NOMO-1 treated with dmso at 0.1 percent for 144 hours (cell line): ENCODE data around the gene ARL8A.
A peak's percentile ranks its signal among the peaks of the same experiment; 100 is the strongest.
"Not testable (repeated sequence)": the region's sequence is repeated elsewhere in the genome, so short reads cannot be mapped to it uniquely, and the experiment has no call there.

ENCODE experiments used
- DNase-seq: peaks from one replicate; lab custom pipeline; 2025; ENCODE audit not compliant: unreplicated experiment; lab: John Stamatoyannopoulos, UW

Gene ARL8A

DNA sequence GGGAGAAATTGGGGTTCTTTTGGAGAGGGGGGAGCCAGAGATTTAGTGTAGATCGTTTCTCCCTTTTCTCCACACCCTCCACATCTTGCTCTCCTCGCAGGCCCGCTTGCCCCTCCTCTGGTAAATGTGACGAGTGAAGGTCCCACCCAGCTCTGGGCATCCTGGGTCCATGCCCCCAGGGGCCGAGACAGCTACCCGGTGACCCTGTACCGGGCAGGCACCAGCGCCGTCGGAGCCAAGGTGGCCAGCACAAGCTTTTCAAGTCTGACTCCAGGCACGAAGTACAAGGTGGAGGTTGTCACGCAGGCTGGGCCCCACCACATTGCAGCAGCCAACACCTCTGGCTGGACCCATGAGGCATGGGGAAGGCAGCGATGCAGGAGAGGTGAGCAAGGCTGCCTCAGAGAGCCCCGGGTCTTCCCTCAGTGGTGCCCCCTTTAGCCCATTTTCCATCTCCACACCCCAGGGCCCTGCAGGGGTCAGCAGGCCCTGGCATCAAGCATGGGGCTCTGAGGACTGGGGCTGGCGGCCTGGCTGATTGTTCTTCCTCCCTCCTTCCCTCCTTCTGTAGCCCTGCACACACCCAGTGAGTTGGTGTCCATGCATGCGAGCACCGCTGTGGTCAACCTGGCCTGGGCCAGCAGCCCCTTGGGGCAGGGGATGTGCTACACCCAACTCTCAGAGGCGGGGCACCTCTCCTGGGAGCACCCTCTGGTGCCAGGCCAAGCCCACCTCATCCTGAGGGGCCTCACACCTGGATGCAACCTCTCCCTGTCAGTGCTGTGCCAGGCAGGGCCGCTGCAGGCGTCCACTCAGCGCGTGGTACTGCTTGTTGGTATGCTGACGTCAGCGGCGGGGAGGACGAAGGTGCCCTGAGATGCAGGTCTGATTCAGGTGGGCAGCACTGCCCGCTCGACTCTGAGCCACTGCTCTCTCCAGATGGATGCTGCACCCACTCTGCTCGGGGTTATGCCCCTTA lies 32.7 kb upstream of the ARL8A start:
- DNase-seq, result no peak

DNA sequence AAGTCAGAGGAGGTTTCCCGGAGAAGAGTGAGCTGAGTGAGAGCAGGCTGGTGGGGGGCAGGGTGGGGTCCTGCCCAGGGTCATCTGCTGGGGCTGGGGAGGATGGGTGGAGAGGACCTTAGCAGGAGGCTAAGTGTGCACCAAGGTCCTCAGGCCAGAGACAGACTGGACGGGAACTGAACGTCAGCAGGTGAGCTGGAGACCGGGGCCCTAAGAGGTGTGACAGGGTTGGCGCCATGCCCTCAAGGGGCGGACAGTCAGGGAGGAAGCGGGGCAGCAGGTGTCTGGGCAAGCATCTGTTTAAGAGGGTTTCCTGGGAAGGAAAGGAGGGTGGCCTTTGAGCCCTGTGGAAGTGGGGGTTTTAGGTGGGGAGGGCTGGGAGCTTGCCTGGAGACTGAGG lies 29.5 kb upstream of the ARL8A start:
- no peak for DNase-seq

- DNase-seq, result peak; percentile 19
Measured at GRCh38 chr1:202172015-202172355, 27.4 kb upstream of the ARL8A start.

DNA sequence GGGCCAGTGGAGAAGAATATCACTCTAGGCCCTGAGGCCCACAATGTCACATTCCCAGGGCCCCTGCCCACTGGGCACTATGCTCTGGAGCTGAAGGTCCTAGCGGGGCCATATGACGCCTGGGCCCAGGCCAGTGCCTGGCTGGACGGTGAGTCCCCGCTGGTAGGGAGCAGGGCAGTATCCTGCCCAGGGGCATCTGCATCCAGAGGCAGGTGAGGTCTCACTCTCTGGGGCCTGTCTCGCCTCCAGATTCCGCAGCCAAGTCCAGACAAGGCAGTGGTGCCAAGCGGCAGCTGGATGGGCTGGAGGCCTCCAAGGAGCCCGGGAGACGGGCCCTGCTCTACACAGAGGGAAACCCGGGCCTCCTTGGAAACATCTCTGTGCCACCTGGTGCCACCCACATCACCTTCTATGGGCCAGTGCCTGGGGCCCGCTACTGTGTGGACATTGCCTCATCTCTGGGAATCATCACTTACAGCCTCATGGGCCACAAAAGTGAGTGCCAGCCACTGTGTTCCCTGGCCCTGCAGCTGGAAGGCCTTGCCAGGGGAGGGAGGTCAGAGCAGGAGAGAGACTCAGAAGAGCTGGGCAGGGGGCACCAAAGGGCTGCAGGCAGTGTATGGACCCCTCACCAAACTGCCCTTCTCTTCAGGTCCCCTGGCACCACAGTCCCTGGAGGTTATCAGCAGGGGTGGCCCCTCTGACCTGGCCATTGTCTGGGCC lies 26.9 kb upstream of the ARL8A start:
- DNase-seq, result no peak

GRCh38 chr1:202170726-202171125 lies 26.2 kb upstream of the ARL8A start:
- DNase-seq, result no peak

DNA sequence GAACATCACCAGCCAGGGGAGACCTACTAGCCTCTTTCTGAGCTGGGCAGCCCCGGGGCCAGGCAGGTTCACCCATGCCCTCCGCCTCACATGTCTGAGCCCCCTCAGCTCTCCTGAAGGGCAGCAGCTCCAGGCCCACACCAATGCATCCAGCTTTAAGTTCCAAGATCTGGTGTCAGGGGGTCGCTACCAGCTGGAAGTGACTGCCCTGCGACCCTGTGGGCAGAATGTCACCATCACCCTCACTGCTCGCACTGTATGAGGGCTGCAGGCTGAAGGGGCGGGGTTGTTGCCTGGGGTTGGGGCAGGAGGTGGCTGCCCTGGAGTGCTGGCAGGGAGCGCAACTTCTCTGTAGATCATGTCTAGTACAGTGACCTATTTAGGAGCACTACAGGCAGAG lies 24.3 kb upstream of the ARL8A start:
- DNase-seq, result no peak

DNA sequence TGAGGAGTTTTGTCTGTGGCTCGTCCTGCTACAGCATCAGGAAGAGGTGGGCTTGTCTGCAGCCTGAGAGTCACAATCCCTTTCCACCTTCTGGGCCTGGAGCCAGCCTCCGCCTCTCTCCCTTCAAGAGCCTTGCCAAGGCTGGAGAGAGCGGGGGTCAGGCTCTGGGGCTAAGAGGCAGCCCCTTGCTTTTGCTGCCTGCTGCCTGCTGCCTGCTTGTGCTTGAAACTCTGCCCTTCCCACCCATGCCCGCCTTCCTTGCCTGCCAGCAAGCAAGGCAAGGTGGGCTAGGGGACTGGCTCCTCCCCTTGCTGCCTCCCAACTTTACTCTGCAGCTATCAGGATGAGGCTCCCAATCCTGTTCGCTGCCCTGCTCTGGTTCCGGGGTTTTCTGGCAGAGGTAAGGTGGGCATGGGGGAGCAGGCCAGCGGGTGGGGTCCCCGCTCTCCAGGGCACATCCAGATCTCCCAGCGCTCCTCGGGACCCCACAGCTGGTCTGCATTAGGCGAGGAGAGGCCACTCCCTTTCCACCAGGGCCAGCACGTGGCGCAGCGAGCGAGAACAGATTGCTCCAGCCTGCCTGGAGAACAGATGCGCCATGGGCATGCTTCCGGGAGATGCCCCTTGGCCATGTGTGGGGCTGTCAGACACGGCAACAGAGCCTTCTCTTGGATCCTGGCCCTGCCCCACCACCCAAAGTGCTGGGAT lies 23.3 kb upstream of the ARL8A start:
- DNase-seq, result no peak

DNA sequence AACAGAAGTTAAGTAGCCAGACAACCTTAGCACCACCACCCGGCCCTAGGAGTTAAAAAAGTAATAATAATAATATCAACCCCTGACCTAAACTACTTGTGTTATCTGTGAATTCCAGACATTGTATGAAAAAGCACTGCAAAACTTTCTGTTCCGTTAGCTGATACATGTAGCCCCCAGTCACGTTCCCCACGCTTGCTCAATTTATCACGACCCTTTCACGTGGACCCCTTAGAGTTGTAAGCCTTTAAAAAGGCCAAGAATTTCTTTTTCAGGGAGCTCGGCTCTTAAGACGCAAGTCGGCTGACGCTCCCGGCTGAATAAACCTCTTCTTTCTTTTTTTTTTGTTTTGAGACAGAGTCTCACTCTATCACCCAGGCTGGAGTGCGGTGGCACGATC lies 22.5 kb upstream of the ARL8A start:
- DNase-seq, result not testable (repeated sequence)

GRCh38 chr1:202165942-202166843 lies 21.7 kb upstream of the ARL8A start:
- no peak for DNase-seq

- no peak for DNase-seq
Measured at GRCh38 chr1:202165267-202165941, 20.9 kb upstream of the ARL8A start.

GRCh38 chr1:202164271-202165037 lies 19.9 kb upstream of the ARL8A start:
- no peak for DNase-seq

GRCh38 chr1:202163281-202164270 lies 19.0 kb upstream of the ARL8A start:
- no peak for DNase-seq

DNA sequence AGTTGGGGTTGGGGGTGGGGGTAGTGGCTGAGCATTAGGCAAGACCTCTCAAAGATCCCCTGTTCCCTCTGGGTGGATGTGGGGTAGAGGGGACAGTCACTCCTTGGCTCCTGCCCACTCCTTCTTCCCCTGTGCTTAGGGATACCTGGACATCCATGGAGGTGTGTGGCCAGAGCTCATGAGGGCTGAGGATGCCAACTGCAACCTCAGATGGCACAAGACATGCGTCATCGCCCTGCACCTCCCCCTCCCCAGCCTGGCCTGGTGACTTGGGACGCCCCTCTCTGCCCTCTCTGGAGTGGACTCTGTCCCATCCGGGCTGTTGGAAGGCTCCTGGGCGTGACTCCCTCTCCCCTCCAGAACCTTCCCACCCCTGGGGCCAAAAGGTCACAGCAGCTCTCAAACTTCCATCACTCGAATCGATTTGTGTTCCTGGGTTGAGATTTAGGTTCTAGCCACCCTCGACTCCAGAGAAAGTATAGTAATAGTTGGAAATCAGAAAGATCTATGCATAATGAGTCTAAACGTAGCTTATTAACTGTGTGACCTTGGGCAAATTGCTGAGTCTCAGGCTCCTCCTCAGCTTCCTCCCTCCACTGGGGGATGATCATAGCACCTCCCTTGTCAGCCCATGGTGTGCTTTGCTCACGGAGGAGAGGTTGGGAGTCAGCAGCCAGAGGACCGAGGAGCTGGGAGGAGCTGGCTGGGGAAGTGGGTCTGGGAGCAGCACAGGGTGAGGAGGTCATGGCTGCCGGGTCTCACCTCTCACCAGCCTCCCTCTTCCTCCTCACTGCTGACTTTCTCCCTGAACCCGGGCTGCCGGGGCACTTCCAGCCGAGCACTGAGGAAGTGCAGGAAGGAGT lies 18.1 kb upstream of the ARL8A start:
- no peak for DNase-seq

DNA sequence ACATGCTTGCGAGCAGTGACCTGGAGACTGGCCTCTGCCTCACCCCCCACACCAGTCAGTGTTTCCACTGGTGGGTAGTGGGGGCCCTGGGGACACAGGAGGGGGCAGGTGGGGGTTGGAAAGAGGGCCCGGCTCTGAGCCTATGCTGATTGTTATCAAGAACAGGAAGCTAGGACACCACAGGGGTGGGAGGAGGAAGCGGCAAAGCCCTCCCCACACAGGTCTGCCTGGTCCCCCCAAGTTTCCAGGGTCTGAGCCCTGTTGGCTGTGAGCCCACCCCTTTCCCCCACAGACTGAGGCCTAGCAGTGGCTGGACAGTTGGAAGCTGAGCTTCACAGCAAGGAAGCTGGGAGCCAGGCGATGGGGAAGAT lies 17.5 kb upstream of the ARL8A start:
- peak; percentile 55 for DNase-seq

DNA sequence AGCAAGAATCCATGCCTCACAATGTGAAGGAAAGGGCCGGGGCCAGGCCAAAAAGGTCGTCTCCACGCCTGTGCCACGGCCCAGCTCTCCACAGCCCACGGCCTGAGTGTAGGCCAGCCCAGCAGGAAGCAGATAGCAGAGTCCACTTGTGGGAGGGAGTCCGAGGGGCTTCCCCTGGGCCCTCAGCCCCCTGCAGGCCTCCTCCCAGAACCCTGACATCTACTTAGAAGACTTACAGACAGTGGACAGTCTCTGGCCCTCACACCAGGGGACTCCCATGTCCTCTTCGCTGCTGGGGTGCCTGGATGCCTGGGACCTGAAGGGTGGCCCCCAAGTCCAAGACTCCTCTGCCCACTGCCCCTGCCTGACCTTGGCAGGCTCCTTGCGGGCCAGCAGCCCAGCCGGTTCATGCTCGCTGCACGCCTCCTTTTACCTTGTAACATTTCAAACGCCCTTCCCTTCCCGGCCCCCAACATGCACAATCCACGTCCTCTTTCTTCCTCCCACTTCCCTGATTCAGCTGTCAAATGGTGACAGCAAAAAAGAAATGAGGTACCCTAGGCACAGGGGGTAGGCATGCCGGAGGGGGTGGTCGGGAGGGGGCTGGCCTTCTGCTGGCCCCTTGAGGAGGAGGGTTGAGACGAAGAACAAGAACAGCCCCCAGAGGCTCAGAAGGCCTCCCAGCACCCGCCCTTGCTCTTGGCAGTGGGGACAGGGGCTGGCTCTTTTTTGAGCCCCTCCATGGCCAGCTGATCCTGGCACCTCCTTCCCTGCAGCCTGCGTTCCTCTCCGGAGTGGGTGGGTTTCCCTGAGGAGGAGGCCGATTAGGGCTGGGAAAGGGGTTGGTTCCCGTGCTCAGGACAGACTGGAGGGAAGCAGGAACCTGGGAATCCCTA lies 16.9 kb upstream of the ARL8A start:
- no peak for DNase-seq

GRCh38 chr1:202160377-202160940 lies 15.9 kb upstream of the ARL8A start, which contains the start of gene PTPN7:
Gene PTPN7 (minus strand): TSS chr1:202160602. CDS start chr1:202159402, 1,200 bp downstream.
- DNase-seq, result peak; percentile 81
